Loucy (cell line): ENCODE measurements around the gene CMTM7.

ENCODE experiments used
- CTCF ChIP-seq: fragments of 200-600 bp; sonication (generic); conservative IDR thresholded peaks from 2 replicates; pipeline ENCODE4 v1.5.1; 2014; ENCODE audit warnings: mild to moderate bottlenecking, antibody characterized with exemption, low read length
- EZH2phosphoT487 ChIP-seq: fragments of 200-600 bp; IDR thresholded peaks from 2 replicates; pipeline ENCODE4 v1.6.1; 2018; ENCODE audit warnings: antibody characterized with exemption, mild to moderate bottlenecking, moderate library complexity, borderline replicate concordance

- TF ChIP-seq CTCF (no peak), EZH2phosphoT487 (no peak)
Measured at GRCh38 chr3:32484436-32484835, 92.8 kb downstream of the CMTM7 start.
